Ectodermal cell (in vitro differentiated cells): Measurements from ENCODE around the gene DGKB.

Source experiments
- H3K27ac ChIP-seq: 2 replicates; pipeline ENCODE4 v1.7.0; 2013; ENCODE audit warnings: mild to moderate bottlenecking, low read depth, low read length; ENCODE audit not compliant: insufficient read depth, poor library complexity, severe bottlenecking
- H3K27me3 ChIP-seq: 2 replicates; pipeline ENCODE4 v1.7.0; 2013; ENCODE audit warnings: mild to moderate bottlenecking, low read length; ENCODE audit not compliant: insufficient read depth, control insufficient read depth, poor library complexity, severe bottlenecking
- H3K36me3 ChIP-seq: one replicate; pipeline ENCODE4 v1.7.0; 2013; ENCODE audit warnings: low read length; ENCODE audit not compliant: control insufficient read depth, insufficient read depth
- H3K4me1 ChIP-seq: one replicate; pipeline ENCODE4 v1.7.0; 2013; ENCODE audit warnings: low read length; ENCODE audit not compliant: control insufficient read depth, insufficient read depth
- H3K4me3 ChIP-seq: 2 replicates; pipeline ENCODE4 v1.7.0; 2013; ENCODE audit warnings: low read depth, low read length, control low read depth; ENCODE audit not compliant: insufficient read depth
- H3K9me3 ChIP-seq: 2 replicates; pipeline ENCODE4 v1.7.0; 2013; ENCODE audit warnings: mild to moderate bottlenecking, low read length, moderate library complexity; ENCODE audit not compliant: control insufficient read depth
- WGBS, 2 experiments: methylation state at CpG; one replicate each; pipeline ENCODE4 v1.1.7; 2013; ENCODE audit warnings: missing lambda C conversion rate in 2 of 2; 5-methylcytosine and 5-hydroxymethylcytosine counted together

Gene DGKB

GRCh38 chr7:14583518-14583917, 319.0 kb downstream of the DGKB start:
- no peaks in the 10 kb centered on the region for H3K9me3 ChIP-seq
- no peaks in the 10 kb centered on the region for H3K27me3 ChIP-seq
- H3K4me1 ChIP-seq = no peaks in the 10 kb centered on the region
- H3K36me3 ChIP-seq = no peaks in the 10 kb centered on the region
- no peak overlapping the region for H3K27ac ChIP-seq
- H3K4me3 ChIP-seq = no peak overlapping the region

DNA sequence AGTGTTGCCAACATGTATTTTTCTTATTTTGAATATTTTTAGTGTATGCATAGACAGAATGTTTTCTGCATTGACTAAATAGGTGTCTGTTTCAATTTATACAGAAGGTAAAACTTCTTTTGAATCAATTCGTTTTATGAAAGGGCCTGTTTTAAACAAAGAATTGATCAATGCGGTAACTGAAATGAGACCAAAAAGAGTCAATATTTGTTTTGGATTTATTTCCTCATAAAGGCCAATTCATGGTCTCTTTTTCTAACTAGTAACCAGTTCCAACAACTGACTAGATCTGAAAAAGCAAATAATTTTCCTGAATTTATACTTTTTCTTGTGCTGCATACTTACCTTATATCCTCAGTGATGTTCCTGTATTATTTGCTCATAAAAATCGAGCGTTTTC, 320.5 kb downstream of the DGKB start:
- Histone ChIP-seq H3K36me3 (no peaks in the 10 kb centered on the region), H3K4me1 (no peaks in the 10 kb centered on the region), H3K4me3 (no peak overlapping the region), H3K27ac (no peak overlapping the region), H3K9me3 (no peaks in the 10 kb centered on the region), H3K27me3 (no peaks in the 10 kb centered on the region)
- WGBS, 2 experiments = 92 to 98% methylated on average over 2 to 4 of the region's 4 CpGs

- no peaks in the 10 kb centered on the region for H3K27me3 ChIP-seq
- no peak overlapping the region for H3K4me3 ChIP-seq
- H3K4me1 ChIP-seq = no peaks in the 10 kb centered on the region
- WGBS, 2 experiments = 84 to 96% methylated on average over 2 of the region's 2 CpGs
- no peaks in the 10 kb centered on the region for H3K9me3 ChIP-seq
- no peaks in the 10 kb centered on the region for H3K36me3 ChIP-seq
- no peak overlapping the region for H3K27ac ChIP-seq
These were observed 322.6 kb downstream of the DGKB start for GRCh38 chr7:14579971-14580370.

GRCh38 chr7:14576578-14576977, 326.0 kb downstream of the DGKB start:
- WGBS, 2 experiments = 96 to 100% methylated on average over 3 of the region's 3 CpGs
- no peaks in the 10 kb centered on the region for H3K27me3 ChIP-seq
- H3K36me3 ChIP-seq = no peaks in the 10 kb centered on the region
- no peak overlapping the region for H3K4me3 ChIP-seq
- H3K9me3 ChIP-seq = no peaks in the 10 kb centered on the region
- no peaks in the 10 kb centered on the region for H3K4me1 ChIP-seq
- H3K27ac ChIP-seq = no peak overlapping the region

- no peak overlapping the region for H3K27ac ChIP-seq
- 95 to 98% methylated on average over 5 of the region's 5 CpGs for WGBS, 2 experiments
These were observed 331.6 kb downstream of the DGKB start for GRCh38 chr7:14570750-14571607.

GRCh38 chr7:14552060-14552459, 350.5 kb downstream of the DGKB start:
- H3K9me3 ChIP-seq = no peaks in the 10 kb centered on the region
- H3K27me3 ChIP-seq = no peaks in the 10 kb centered on the region
- no peaks in the 10 kb centered on the region for H3K36me3 ChIP-seq
- H3K4me3 ChIP-seq = no peak overlapping the region
- no peak overlapping the region for H3K27ac ChIP-seq
- H3K4me1 ChIP-seq = no peaks in the 10 kb centered on the region
- no CpG with 5 or more reads among the region's 1 CpG for WGBS, 2 experiments

More at GRCh38 chr7:14570750-14571607, 331.6 kb downstream of the DGKB start:
- Histone ChIP-seq H3K4me3 (no peak overlapping the region), H3K9me3 (no peaks in the 10 kb centered on the region), H3K36me3 (no peaks in the 10 kb centered on the region), H3K4me1 (no peaks in the 10 kb centered on the region), H3K27me3 (no peaks in the 10 kb centered on the region)

- Histone ChIP-seq H3K4me3 (no peak overlapping the region), H3K4me1 (no peaks in the 10 kb centered on the region), H3K27ac (no peak overlapping the region), H3K36me3 (no peaks in the 10 kb centered on the region), H3K9me3 (no peaks in the 10 kb centered on the region), H3K27me3 (no peaks in the 10 kb centered on the region)
- 100% methylated on average over 1 of the region's 1 CpG for WGBS, 2 experiments
These were observed 351.2 kb downstream of the DGKB start for GRCh38 chr7:14551310-14551709.

DNA sequence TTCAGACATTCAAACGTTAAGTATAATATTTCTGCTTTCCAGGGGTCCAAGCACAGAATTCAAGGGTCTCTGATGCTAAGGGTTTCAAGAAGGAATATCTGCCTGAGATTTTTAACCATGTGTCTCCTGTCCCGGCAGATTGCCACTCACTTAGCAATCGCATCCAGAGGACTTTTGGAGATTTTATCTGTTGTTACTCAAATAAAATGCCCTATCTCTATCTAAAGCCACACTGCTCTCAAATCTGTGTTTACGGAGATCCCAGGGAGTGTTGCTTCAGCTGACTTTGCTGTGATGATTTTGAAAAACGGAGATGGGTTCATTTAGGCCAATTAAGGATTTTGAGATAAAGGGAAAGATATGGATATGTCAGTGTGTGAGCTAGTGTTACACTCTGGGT, 359.9 kb downstream of the DGKB start:
- Histone ChIP-seq H3K4me1 (no peaks in the 10 kb centered on the region), H3K9me3 (no peaks in the 10 kb centered on the region), H3K36me3 (no peaks in the 10 kb centered on the region), H3K27me3 (no peaks in the 10 kb centered on the region), H3K27ac (no peak overlapping the region), H3K4me3 (no peak overlapping the region)
- 91 to 95% methylated on average over 4 to 5 of the region's 5 CpGs for WGBS, 2 experiments

DNA sequence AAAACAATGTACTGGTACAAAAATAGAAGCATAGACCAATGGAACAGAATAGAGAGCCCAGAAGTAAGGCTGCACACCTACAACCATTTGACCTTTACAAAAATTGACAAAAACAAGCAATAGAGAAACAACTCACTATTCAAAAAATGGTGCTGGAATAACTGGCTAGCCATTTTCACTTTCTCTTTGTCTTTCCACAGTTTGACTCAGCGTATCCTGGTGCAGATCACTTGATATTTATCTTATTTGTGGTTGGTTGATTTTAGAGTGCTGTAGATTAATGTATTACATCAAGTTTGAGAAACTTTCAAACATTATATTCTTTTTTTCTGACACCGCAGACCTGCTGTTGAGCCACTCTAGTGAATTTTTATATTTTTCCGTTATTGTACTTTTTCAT, 381.4 kb downstream of the DGKB start:
- Histone ChIP-seq H3K4me3 (no peak overlapping the region), H3K4me1 (no peaks in the 10 kb centered on the region), H3K36me3 (no peaks in the 10 kb centered on the region), H3K27ac (no peak overlapping the region), H3K9me3 (no peaks in the 10 kb centered on the region), H3K27me3 (no peaks in the 10 kb centered on the region)
- 100% methylated on average over 1 of the region's 3 CpGs; no CpG with 5 or more reads in 1 of the 2 experiments for WGBS, 2 experiments

- H3K4me1 ChIP-seq = no peaks in the 10 kb centered on the region
- H3K36me3 ChIP-seq = no peaks in the 10 kb centered on the region
- no peak overlapping the region for H3K27ac ChIP-seq
- no peaks in the 10 kb centered on the region for H3K27me3 ChIP-seq
- no peak overlapping the region for H3K4me3 ChIP-seq
- no peaks in the 10 kb centered on the region for H3K9me3 ChIP-seq
- WGBS, 2 experiments = 92 to 95% methylated on average over 2 of the region's 2 CpGs
These were observed 392.3 kb downstream of the DGKB start for GRCh38 chr7:14510268-14510667.
